Measurements from ENCODE around the gene CYS1. TPM values are rescaled to one million over a fixed set of nuclear protein-coding genes. Genes with fewer than 3 reads are reported as not detected.

The CYS1 gene
- total RNA-seq, 2 experiments from 2014 or later = 0.50 to 1.1 TPM

GRCh38 chr2:10071595-10071994 lies 8.6 kb downstream of the CYS1 start:
- ChIA-PET POLR2A (interaction anchor here (1.1 to 1.7 kb wide), 2 partner anchors 46 to 57 kb away, joined by 3 to 5 read pairs; no protein-coding TSS in a partner anchor), CTCF (interaction anchor here (0.6 to 6.8 kb wide), 27 partner anchors 9 to 589 kb away, joined by 3 to 109 read pairs (median 7); partner anchors contain the start of gene RRM2)
- H3K27me3 Mint-ChIP-seq (ENCODE audit: low read depth) = peaks cover 40% of the 10 kb centered on the region
- H3K36me3 Mint-ChIP-seq (ENCODE audit: low read depth) = no peaks in the 10 kb centered on the region
- ATAC-seq (no peak), DNase-seq (no peak)
- H3K4me3 Mint-ChIP-seq = no peak overlapping the region
- H3K4me1 Mint-ChIP-seq (ENCODE audit: low read depth) = peaks cover 13% of the 10 kb centered on the region
- no peak overlapping the region for H3K27ac Mint-ChIP-seq
- H3K9me3 Mint-ChIP-seq (ENCODE audit: insufficient read depth) = no peaks in the 10 kb centered on the region

DNA sequence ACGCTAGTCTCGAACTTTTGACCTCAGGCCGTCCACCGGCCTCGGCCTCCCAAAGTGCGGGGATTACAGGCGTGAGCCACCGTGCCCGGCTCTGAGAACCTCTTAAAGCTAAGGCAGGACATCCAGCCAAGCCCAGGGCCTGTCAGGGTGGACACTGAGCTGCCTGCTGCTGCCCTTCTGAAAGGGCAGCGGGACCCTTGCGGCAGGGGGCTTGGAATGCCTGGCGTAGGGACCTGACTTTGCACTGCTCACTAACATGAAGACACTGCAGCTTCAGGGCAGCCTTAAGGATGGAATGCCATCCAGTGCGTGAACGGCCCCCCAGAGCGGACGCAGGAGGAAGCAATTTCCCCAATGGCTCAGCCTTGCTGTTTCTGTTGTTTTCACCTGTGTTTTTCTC lies 9.0 kb downstream of the CYS1 start:
- DNase-seq (no peak), ATAC-seq (no peak)
- ChIA-PET CTCF (interaction anchor here (0.6 to 6.8 kb wide), 21 partner anchors 12 to 589 kb away, joined by 3 to 109 read pairs (median 18); partner anchors contain the start of gene RRM2), POLR2A (interaction anchor here (1.1 kb wide), 1 partner anchor 57 kb away, joined by 3 read pairs; no protein-coding TSS in a partner anchor)
- Mint-ChIP-seq H3K27me3 (ENCODE audit: low read depth) (peaks cover 37% of the 10 kb centered on the region), H3K4me1 (ENCODE audit: low read depth) (peaks cover 13% of the 10 kb centered on the region), H3K36me3 (ENCODE audit: low read depth) (no peaks in the 10 kb centered on the region), H3K4me3 (no peak overlapping the region), H3K9me3 (ENCODE audit: insufficient read depth) (no peaks in the 10 kb centered on the region), H3K27ac (no peak overlapping the region)

DNA sequence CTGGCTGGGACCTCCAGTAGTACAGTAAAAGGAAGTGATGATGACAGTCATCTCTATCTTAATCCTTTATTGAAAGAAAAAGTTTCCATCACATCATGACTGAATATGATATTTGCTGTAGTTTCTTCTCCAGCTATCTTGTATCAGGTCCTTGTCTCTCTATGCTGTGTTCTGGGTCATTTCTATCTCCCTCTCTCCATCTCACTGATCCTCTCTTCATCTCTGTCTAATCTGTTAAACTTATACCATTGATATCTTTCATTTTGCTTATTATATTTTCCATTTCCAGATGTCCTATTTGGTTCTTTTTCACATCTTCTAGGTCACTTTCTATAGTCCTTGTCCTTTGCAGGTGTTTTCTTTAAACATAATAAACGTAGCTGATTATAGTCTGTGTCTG lies 12.3 kb downstream of the CYS1 start:
- Mint-ChIP-seq H3K4me3 (no peak overlapping the region), H3K36me3 (ENCODE audit: low read depth) (no peaks in the 10 kb centered on the region), H3K27me3 (ENCODE audit: low read depth) (peaks cover 14% of the 10 kb centered on the region), H3K27ac (no peak overlapping the region), H3K9me3 (ENCODE audit: insufficient read depth) (no peaks in the 10 kb centered on the region), H3K4me1 (ENCODE audit: low read depth) (peaks cover 12% of the 10 kb centered on the region)
- DNase-seq (no peak), ATAC-seq (no peak)
- CTCF ChIA-PET = interaction anchor here (0.7 to 2.4 kb wide), 8 partner anchors 9 to 367 kb away, joined by 3 to 8 read pairs (median 4); partner anchors contain the start of gene CYS1
- POLR2A ChIA-PET = no interaction called here

- no peak overlapping the region for H3K4me3 Mint-ChIP-seq
- H3K27me3 Mint-ChIP-seq (ENCODE audit: low read depth) = peaks cover 10% of the 10 kb centered on the region
- ChIA-PET POLR2A (no interaction called here), CTCF (interaction anchor here (1.3 to 2.4 kb wide), 3 partner anchors 10 to 12 kb away, joined by 3 to 8 read pairs (median 4); partner anchors contain the start of gene CYS1)
- H3K9me3 Mint-ChIP-seq (ENCODE audit: insufficient read depth) = no peaks in the 10 kb centered on the region
- DNase-seq (no peak), ATAC-seq (no peak)
- peaks cover 7% of the 10 kb centered on the region for H3K4me1 Mint-ChIP-seq (ENCODE audit: low read depth)
- H3K27ac Mint-ChIP-seq = no peak overlapping the region
- H3K36me3 Mint-ChIP-seq (ENCODE audit: low read depth) = no peaks in the 10 kb centered on the region
Measured at GRCh38 chr2:10067330-10067729, 12.9 kb downstream of the CYS1 start.

- Mint-ChIP-seq H3K27me3 (ENCODE audit: low read depth) (peaks cover 7% of the 10 kb centered on the region), H3K9me3 (ENCODE audit: insufficient read depth) (no peaks in the 10 kb centered on the region), H3K4me3 (no peak overlapping the region), H3K4me1 (ENCODE audit: low read depth) (peaks cover 7% of the 10 kb centered on the region), H3K36me3 (ENCODE audit: low read depth) (no peaks in the 10 kb centered on the region), H3K27ac (no peak overlapping the region)
- ATAC-seq (no peak), DNase-seq (no peak)
- ChIA-PET POLR2A (no interaction called here), CTCF (interaction anchor here (1.0 kb wide), 1 partner anchor 31 kb away, joined by 5 read pairs; no protein-coding TSS in a partner anchor)
Measured at GRCh38 chr2:10065773-10066055, 14.5 kb downstream of the CYS1 start.

GRCh38 chr2:10064932-10065772 lies 15.1 kb downstream of the CYS1 start:
- POLR2A ChIA-PET = no interaction called here
- peaks cover 7% of the 10 kb centered on the region for H3K27me3 Mint-ChIP-seq (ENCODE audit: low read depth)

DNA sequence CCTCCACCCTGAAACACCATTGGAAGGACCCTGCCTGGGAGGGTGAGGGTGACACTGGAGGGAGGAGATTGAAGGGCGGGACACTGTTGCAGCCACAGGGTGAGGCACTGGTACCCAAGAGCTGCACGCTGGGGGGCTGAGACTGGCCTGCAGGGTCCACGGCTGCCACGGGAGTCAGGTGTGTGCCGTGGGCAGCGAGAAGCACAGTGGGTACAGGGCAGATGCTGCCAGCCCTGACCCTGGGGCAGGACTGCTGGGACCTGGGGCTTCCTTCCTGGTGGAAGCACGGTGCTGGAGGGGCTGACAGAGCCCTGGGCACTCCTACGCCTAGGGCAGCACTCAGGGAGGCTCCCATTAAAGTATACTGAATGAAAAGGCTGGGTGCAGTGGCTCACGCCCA lies 16.6 kb downstream of the CYS1 start:
- Mint-ChIP-seq H3K4me1 (ENCODE audit: low read depth) (peaks cover 7% of the 10 kb centered on the region), H3K9me3 (ENCODE audit: insufficient read depth) (no peaks in the 10 kb centered on the region), H3K27me3 (ENCODE audit: low read depth) (peaks cover 7% of the 10 kb centered on the region), H3K36me3 (ENCODE audit: low read depth) (no peaks in the 10 kb centered on the region), H3K27ac (no peak overlapping the region), H3K4me3 (no peak overlapping the region)
- ATAC-seq (no peak), DNase-seq (no peak)
- ChIA-PET CTCF (interaction anchor here (1.3 to 1.4 kb wide), 2 partner anchors 9 to 372 kb away, joined by 3 to 6 read pairs; no protein-coding TSS in a partner anchor), POLR2A (no interaction called here)

More at GRCh38 chr2:10064932-10065772, 15.1 kb downstream of the CYS1 start:
- H3K4me3 Mint-ChIP-seq = no peak overlapping the region
- ATAC-seq = no peak
- no peak overlapping the region for H3K27ac Mint-ChIP-seq
- DNase-seq = no peak
- H3K36me3 Mint-ChIP-seq (ENCODE audit: low read depth) = no peaks in the 10 kb centered on the region
- H3K4me1 Mint-ChIP-seq (ENCODE audit: low read depth) = peaks cover 7% of the 10 kb centered on the region
- CTCF ChIA-PET = interaction anchor here (1.0 to 1.3 kb wide), 2 partner anchors 32 to 370 kb away, joined by 3 to 5 read pairs; no protein-coding TSS in a partner anchor
- no peaks in the 10 kb centered on the region for H3K9me3 Mint-ChIP-seq (ENCODE audit: insufficient read depth)

DNA sequence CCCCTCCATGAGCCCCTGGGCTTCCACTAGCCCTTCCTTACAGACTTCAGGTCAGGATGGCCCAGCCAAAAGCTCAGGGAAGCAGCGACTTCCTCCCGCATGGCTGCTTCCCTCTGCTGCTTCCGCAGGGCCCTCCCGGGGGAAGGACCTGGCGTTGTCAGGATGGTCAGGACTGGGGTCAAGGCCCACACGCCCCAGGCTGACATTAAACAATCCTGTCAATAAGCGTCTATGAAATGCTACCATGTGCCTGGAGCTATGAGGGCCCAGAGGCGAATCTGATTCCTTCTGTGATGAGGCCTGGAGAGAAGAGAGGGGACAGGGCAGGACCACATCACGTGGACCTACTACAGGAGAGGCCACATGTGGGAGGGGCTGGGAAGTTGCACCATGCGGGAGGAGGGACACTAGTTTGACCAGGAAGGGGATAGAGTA lies 17.3 kb downstream of the CYS1 start:
- ChIA-PET CTCF (interaction anchor here (0.7 kb wide), 1 partner anchor 9 kb away, joined by 3 read pairs; no protein-coding TSS in a partner anchor), POLR2A (no interaction called here)
- Mint-ChIP-seq H3K36me3 (ENCODE audit: low read depth) (no peaks in the 10 kb centered on the region), H3K27me3 (ENCODE audit: low read depth) (peaks cover 4% of the 10 kb centered on the region), H3K4me3 (no peak overlapping the region), H3K4me1 (ENCODE audit: low read depth) (peaks cover 7% of the 10 kb centered on the region), H3K9me3 (ENCODE audit: insufficient read depth) (no peaks in the 10 kb centered on the region), H3K27ac (no peak overlapping the region)
- ATAC-seq = no peak
- no peak for DNase-seq

DNA sequence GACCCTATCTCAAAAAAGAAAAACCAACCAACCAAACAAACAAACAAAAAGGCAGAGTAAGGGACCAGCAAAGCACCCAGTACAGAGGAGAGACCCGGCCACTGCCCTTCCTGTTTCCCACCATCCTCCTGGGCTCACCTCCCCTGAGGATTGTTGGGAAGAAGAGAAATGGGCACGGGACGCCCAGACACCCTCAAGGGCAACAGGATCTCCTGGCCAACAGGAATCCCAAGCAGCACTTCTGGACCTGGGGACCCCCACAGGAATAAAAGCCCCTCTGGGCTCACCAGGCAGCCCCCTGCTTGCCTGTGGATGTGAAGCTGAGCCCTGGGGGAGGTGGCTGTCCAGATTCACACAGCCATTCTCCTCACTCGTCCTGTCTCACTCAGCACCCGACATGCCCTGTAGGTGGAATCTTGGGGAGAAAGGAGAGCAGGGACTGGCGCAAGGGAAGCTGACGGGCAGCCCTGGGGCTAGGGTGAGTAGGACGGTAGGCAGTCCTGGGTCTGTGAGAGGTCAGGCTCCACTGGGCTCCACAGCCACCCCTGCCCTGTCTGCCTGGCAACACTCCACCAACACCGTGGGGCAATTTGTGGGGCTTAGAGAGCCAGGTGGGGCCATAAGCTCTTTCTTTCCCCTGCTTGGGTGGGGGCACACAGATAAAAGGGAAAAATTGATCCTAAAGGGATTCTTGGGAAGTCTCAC lies 18.8 kb downstream of the CYS1 start:
- Mint-ChIP-seq H3K27ac (no peak overlapping the region), H3K9me3 (ENCODE audit: insufficient read depth) (no peaks in the 10 kb centered on the region), H3K4me1 (ENCODE audit: low read depth) (peaks cover 11% of the 10 kb centered on the region), H3K36me3 (ENCODE audit: low read depth) (no peaks in the 10 kb centered on the region), H3K4me3 (no peak overlapping the region), H3K27me3 (ENCODE audit: low read depth) (peaks cover 2% of the 10 kb centered on the region)
- POLR2A ChIA-PET = interaction anchor here (0.8 kb wide), 1 partner anchor 24 kb away, joined by 3 read pairs; no protein-coding TSS in a partner anchor
- DNase-seq (no peak), ATAC-seq (no peak)
- CTCF ChIA-PET = interaction anchor here (1.3 to 1.4 kb wide), 2 partner anchors 11 to 374 kb away, joined by 4 to 6 read pairs; no protein-coding TSS in a partner anchor

- peaks cover 1% of the 10 kb centered on the region for H3K36me3 Mint-ChIP-seq (ENCODE audit: low read depth)
- no peak overlapping the region for H3K27ac Mint-ChIP-seq
- DNase-seq (no peak), ATAC-seq (no peak)
- peaks cover 4% of the 10 kb centered on the region for H3K4me1 Mint-ChIP-seq (ENCODE audit: low read depth)
- H3K4me3 Mint-ChIP-seq = no peak overlapping the region
- ChIA-PET CTCF (interaction anchor here (0.8 to 3.7 kb wide), 3 partner anchors 12 to 76 kb away, joined by 6 to 16 read pairs (median 10); no protein-coding TSS in a partner anchor), POLR2A (no interaction called here)
- peaks cover 6% of the 10 kb centered on the region for H3K27me3 Mint-ChIP-seq (ENCODE audit: low read depth)
- H3K9me3 Mint-ChIP-seq (ENCODE audit: insufficient read depth) = no peaks in the 10 kb centered on the region
Measured at GRCh38 chr2:10059552-10060335, 20.5 kb downstream of the CYS1 start.

DNA sequence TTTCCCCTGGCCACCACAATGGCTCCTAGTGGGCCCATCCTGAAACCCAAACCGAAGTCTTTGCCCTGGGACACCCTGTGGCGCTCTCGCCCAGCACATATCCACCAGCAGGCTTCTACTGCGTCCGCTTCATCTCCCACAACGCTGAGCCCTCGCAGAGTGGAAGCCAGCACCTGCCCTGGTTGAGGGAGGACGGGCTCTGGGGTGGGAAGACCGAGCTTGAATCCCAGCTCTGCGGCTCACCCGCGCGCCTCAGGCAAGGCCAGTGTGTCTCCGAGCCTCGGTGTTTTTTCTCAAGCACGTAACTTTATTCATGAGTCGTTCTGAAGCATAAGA lies 21.2 kb downstream of the CYS1 start:
- Mint-ChIP-seq H3K36me3 (ENCODE audit: low read depth) (peaks cover 3% of the 10 kb centered on the region), H3K4me3 (no peak overlapping the region), H3K27ac (no peak overlapping the region), H3K9me3 (ENCODE audit: insufficient read depth) (no peaks in the 10 kb centered on the region), H3K27me3 (ENCODE audit: low read depth) (peaks cover 6% of the 10 kb centered on the region), H3K4me1 (ENCODE audit: low read depth) (peaks cover 4% of the 10 kb centered on the region)
- DNase-seq = no peak
- ChIA-PET CTCF (interaction anchor here (0.8 to 3.7 kb wide), 4 partner anchors 11 to 75 kb away, joined by 6 to 18 read pairs (median 13); no protein-coding TSS in a partner anchor), POLR2A (no interaction called here)
- ATAC-seq = no peak
